Transverse colon (tissue), 4 donors: ENCODE measurements around the gene AHSG. TPM values are rescaled to one million over a fixed set of nuclear protein-coding genes. Genes with fewer than 3 reads are reported as not detected.
"Not testable (repeated sequence)": the region's sequence is repeated elsewhere in the genome, so short reads cannot be mapped to it uniquely, and the experiment has no call there.

Experiments used
- DNase-seq: peaks from one replicate; pipeline ENCODE4 v3.0.0-alpha.2; 2019
- H3K27ac ChIP-seq, 4 donors: fragments of 200-600 bp; sonication (generic); 2 replicates each; pipeline ENCODE4 v1.5.1; 2016 to 2018; ENCODE audit warnings: inconsistent platforms in 4 of 4
- H3K27me3 ChIP-seq: fragments of 200-600 bp; sonication (generic); 2 replicates; pipeline ENCODE4 v1.5.1; 2017; ENCODE audit warnings: inconsistent platforms
- H3K36me3 ChIP-seq, 4 donors: fragments of 200-600 bp; sonication (generic); 2 replicates each; pipeline ENCODE4 v1.5.1; 2017 to 2019; ENCODE audit warnings: inconsistent platforms in 4 of 4
- H3K4me1 ChIP-seq, 4 donors: fragments of 200-600 bp; sonication (generic); 2 replicates each; pipeline ENCODE4 v1.5.1; 2017 to 2020; ENCODE audit warnings: inconsistent platforms in 4 of 4
- H3K4me3 ChIP-seq, 4 donors: fragments of 200-600 bp; sonication (generic); 1 replicate in 1 of 4; 2 replicates in 3 of 4; pipeline versions ENCODE4 v1.5.1 to v1.6.1; 2017 to 2019; ENCODE audit warnings: inconsistent platforms in 4 of 4
- H3K9me3 ChIP-seq, 2 donors: fragments of 200-600 bp; sonication (generic); 2 replicates each; pipeline ENCODE4 v1.5.1; 2017 to 2019; ENCODE audit warnings: inconsistent platforms in 2 of 2
- EP300 ChIP-seq: sonication (generic); formaldehyde crosslinking; IDR thresholded peaks from one replicate; pipeline ENCODE4 v1.6.1; 2017; ENCODE audit warnings: antibody characterized with exemption, low read depth
- POLR2A ChIP-seq: fragments of 450-650 bp; IDR thresholded peaks from one replicate; pipeline ENCODE4 v1.6.1; 2016; ENCODE audit warnings: antibody characterized with exemption, mild to moderate bottlenecking, moderate library complexity
- POLR2AphosphoS5 ChIP-seq, 3 donors: sonication (generic); formaldehyde crosslinking; IDR thresholded peaks; one replicate each; pipeline ENCODE4 v1.6.1; 2016; ENCODE audit warnings: antibody characterized with exemption in 3 of 3
- WGBS, 2 donors: methylation state at CpG; one replicate each; pipeline ENCODE4 v1.1.5; 2018; ENCODE audit warnings: low coverage in 1 of 2; 5-methylcytosine and 5-hydroxymethylcytosine counted together
- in situ Hi-C, 4 donors: fragments of 200-750 bp; cut with MboI; loops; one replicate each; pipeline versions ENCODE4 v1.15.0 to v1.15.1; 2017; ENCODE audit warnings: low sequenced_read_pairs in 3 of 4, low pct_ligation_motif_present in 1 of 4, low pct_unique_long_range_greater_than_20kb in 1 of 4
- intact Hi-C: fragments of 100-400 bp; cut with DNase I; formaldehyde crosslinking; loops from one replicate; pipeline ENCODE4 v1.15.1; 2023; ENCODE audit warnings: low total_unique reads
- total RNA-seq, 4 donors: library from RNA; depleted of rRNA; stranded (reverse); fragments of >200 nt; gene quantifications; one replicate each; pipeline ENCODE4 v1.1.0, GENCODE V29; 2016
- TF ChIP-seq, protein P1 (sequence below), 5 experiments: fragments of 200-600 bp in 3 of 5; fragments of 450-650 bp in 2 of 5; sonication (generic) in 3 of 5; IDR thresholded peaks; 1 replicate in 2 of 5; 2 replicates in 3 of 5; pipeline ENCODE4 v1.5.1; 2016 to 2017; ENCODE audit warnings: antibody characterized with exemption in 5 of 5, inconsistent platforms in 3 of 5, mild to moderate bottlenecking in 2 of 5, moderate library complexity in 1 of 5

Gene AHSG
- total RNA-seq, 4 donors from 2014 or later: not detected

DNA sequence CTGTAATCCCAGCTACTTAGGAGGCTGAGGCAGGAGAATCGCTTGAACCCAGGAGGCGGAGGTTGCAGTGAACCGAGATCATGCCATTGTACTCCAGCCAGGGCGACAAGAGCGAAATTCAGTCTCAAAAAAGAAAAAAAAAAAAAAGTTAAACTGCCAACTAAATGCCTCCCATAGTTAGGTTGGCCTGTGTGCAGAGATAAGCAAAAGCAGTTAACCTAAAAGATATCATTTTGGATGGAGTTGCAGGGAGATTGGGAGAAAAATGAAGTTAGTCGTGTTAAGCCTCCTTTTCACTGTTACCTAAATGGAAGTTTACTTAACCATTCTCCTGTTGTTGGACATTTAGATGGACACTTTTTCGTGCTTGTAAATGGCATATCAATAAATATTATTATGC is 15.9 kb downstream of the AHSG start:
- intact Hi-C loops (no loop called here), in situ Hi-C loops (no loop called here)
- TF ChIP-seq, protein P1, sequence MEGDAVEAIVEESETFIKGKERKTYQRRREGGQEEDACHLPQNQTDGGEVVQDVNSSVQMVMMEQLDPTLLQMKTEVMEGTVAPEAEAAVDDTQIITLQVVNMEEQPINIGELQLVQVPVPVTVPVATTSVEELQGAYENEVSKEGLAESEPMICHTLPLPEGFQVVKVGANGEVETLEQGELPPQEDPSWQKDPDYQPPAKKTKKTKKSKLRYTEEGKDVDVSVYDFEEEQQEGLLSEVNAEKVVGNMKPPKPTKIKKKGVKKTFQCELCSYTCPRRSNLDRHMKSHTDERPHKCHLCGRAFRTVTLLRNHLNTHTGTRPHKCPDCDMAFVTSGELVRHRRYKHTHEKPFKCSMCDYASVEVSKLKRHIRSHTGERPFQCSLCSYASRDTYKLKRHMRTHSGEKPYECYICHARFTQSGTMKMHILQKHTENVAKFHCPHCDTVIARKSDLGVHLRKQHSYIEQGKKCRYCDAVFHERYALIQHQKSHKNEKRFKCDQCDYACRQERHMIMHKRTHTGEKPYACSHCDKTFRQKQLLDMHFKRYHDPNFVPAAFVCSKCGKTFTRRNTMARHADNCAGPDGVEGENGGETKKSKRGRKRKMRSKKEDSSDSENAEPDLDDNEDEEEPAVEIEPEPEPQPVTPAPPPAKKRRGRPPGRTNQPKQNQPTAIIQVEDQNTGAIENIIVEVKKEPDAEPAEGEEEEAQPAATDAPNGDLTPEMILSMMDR (IDR thresholded peaks at IDR 0.05): no peak
- no peak for TF ChIP-seq POLR2A
- no peak for TF ChIP-seq EP300
- TF ChIP-seq POLR2AphosphoS5 (IDR thresholded peaks at IDR 0.05): no peak
- no peaks in the 10 kb centered on the region for H3K36me3 ChIP-seq
- no peaks in the 10 kb centered on the region for H3K27me3 ChIP-seq
- no peak overlapping the region for H3K27ac ChIP-seq
- 77 to 85% methylated on average over 2 to 7 of the region's 7 CpGs for WGBS, 2 donors
- no peak for DNase-seq
- H3K9me3 ChIP-seq: no peaks in the 10 kb centered on the region
- no peak overlapping the region for H3K4me3 ChIP-seq
- no peaks in the 10 kb centered on the region for H3K4me1 ChIP-seq

DNA sequence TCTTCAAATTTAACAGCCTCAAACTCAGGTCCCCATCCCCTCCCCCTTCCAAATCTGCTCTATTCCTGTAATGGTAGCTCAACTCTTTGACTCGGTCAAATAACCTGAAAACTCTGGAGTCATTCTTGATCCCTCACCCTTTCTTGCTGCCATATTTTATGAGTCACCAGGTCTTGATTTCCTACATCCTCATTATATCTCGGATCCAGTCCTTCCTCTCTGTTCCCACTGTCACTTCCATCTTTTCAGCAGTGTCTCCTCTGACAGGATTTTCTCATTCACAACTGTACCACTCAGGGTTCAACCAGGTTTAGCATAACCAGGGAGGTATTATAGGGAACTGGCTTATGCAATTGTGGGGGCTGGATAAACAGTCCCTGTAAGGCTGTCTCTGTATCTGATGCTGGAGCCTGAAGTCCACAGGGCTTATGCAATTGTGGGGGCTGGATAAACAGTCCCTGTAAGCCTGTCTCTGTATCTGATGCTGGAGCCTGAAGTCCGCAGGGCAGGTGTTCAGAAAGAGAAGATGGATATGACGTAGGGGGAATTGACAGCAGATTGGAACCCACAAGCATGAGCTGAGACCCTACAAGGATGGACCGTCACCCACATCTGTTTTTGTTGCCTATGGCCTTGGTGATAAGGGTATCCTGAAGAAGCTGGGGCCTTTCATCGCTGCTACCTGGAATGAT is 18.2 kb downstream of the AHSG start:
- no peaks in the 10 kb centered on the region for H3K9me3 ChIP-seq
- WGBS, 2 donors: 56 to 69% methylated on average over 3 to 6 of the region's 6 CpGs
- H3K4me3 ChIP-seq: no peak overlapping the region
- H3K27me3 ChIP-seq: no peaks in the 10 kb centered on the region
- TF ChIP-seq POLR2A (no peak), EP300 (no peak), POLR2AphosphoS5 (IDR thresholded peaks at IDR 0.05) (no peak)
- TF ChIP-seq, protein P1 (IDR thresholded peaks at IDR 0.05): no peak
- H3K36me3 ChIP-seq: no peaks in the 10 kb centered on the region
- H3K4me1 ChIP-seq: no peaks in the 10 kb centered on the region
- no peak for DNase-seq
- in situ Hi-C loops: no loop called here
- H3K27ac ChIP-seq: no peak overlapping the region
- intact Hi-C loops: no loop called here

DNA sequence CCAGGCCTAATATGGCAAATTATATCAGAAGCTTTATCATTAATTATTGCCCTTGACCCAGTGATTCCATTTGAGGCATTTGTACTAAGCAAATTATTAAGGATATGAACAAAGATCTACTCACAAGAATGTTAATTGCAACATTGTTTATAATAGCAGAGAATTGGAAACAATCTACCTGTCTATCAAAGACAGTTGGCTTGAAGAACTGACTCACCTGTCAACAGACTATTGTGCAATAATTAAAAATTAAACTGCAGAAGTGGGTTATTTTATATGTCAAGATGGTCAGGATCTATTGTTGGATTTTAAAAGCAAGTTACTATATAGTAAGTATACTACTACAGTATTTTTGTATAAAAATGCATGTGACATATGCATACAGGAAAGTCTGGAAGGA is 20.6 kb downstream of the AHSG start:
- Histone ChIP-seq H3K27ac (no peak overlapping the region), H3K4me3 (no peak overlapping the region), H3K9me3 (no peaks in the 10 kb centered on the region), H3K36me3 (no peaks in the 10 kb centered on the region), H3K27me3 (no peaks in the 10 kb centered on the region), H3K4me1 (peaks cover 0 to 7% (median 1%) of the 10 kb centered on the region in 4 donors)
- DNase-seq: no peak
- intact Hi-C loops: no loop called here
- in situ Hi-C loops: no loop called here
- TF ChIP-seq EP300 (no peak), POLR2AphosphoS5 (IDR thresholded peaks at IDR 0.05) (no peak), POLR2A (no peak)
- TF ChIP-seq, protein P1 (IDR thresholded peaks at IDR 0.05): no peak

DNA sequence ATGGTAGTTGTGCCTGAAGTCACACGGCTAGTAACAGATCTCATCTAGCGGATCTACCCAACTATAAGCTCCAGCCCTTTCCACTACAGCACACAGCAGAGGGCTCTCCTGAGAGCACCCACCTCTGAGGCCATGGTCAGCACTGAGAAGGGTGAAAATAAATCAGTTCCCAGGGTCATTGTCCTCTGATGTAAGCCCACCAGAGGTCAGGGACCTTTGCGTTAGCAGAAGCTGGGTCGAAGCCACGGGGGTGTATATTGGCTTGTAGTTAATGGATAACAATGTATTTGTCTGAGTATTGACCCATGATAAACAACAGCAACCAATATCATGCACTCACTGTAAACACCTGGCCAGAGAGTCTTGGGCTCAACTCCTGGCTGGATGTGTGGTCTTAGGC is 21.3 kb downstream of the AHSG start:
- H3K27me3 ChIP-seq, H3K4me3 ChIP-seq, intact Hi-C loops, H3K36me3 ChIP-seq, DNase-seq, in situ Hi-C loops, H3K27ac ChIP-seq, H3K9me3 ChIP-seq: not testable (repeated sequence)
- H3K4me1 ChIP-seq: peaks cover 0 to 11% (median 1%) of the 10 kb centered on the region in 4 donors
- 71 to 98% methylated on average over 5 of the region's 5 CpGs for WGBS, 2 donors

DNA sequence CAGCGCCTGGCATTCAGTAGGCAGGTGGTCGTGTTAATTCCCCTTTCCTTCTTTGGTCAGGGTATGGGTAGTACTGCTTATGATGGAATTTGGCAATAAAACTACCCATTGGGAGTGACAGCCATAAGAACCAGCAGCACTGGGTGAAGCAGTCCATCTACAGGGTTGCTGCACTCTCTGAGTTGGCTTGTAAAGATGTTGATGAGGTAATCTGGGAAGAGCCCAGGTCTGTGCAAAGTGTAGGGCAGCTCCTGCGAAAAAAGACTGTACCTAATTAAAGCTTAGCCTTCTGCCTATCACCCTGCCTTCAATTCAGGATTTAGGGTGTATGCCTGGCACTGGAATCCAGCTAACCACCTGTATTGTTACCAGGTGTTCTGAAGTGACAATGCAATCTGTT is 22.7 kb downstream of the AHSG start:
- in situ Hi-C loops: no loop called here
- intact Hi-C loops: no loop called here

More for the DNA sequence above, 22.7 kb downstream of the AHSG start:
- DNase-seq: no peak
- H3K4me3 ChIP-seq: no peak overlapping the region
- H3K9me3 ChIP-seq: no peaks in the 10 kb centered on the region
- no peak for TF ChIP-seq EP300
- TF ChIP-seq, protein P1 (IDR thresholded peaks at IDR 0.05): no peak
- no peak for TF ChIP-seq POLR2A
- no peak for TF ChIP-seq POLR2AphosphoS5 (IDR thresholded peaks at IDR 0.05)
- WGBS, 2 donors: 65 to 75% methylated on average over 2 to 3 of the region's 3 CpGs
- H3K36me3 ChIP-seq: no peaks in the 10 kb centered on the region
- H3K27ac ChIP-seq: no peak overlapping the region
- no peaks in the 10 kb centered on the region for H3K27me3 ChIP-seq
- peaks cover 0 to 11% (median 1%) of the 10 kb centered on the region in 4 donors for H3K4me1 ChIP-seq
